H1 (cell line): Measurements from ENCODE around the gene AREG. TPM values are rescaled to one million over a fixed set of nuclear protein-coding genes. Genes with fewer than 3 reads are reported as not detected.

ENCODE experiments used
- polyA plus RNA-seq, 7 experiments: library from polyadenylated mRNA; depleted of rRNA in 3 of 7; stranded (reverse) in 5 of 7; unstranded in 2 of 7; fragments of >200 nt in 5 of 7; fragments of 200-250 nt in 2 of 7; gene quantifications; 1 replicate in 5 of 7; 2 replicates in 1 of 7; 4 replicates in 1 of 7; pipeline versions ENCODE4 v1.2.1 to v1.2.3, GENCODE V29; 2011 to 2013; ENCODE audit warnings: missing spikeins in 2 of 7, mixed read lengths in 2 of 7
- total RNA-seq: library from RNA; stranded (reverse); fragmentation: NEBNext Ultra II Directional; extraction: Animal tissue kit (Norgen Biotek cat#: 25700); gene quantifications from 2 replicates; pipeline ENCODE4 v1.2.1, GENCODE V29; 2021
- TF ChIP-seq, protein P1 (sequence below), 3 experiments: IDR thresholded peaks; 1 replicate in 2 of 3; 2 replicates in 1 of 3; pipeline versions ENCODE4 v1.5.1 to v1.6.1; 2011; ENCODE audit warnings: low read length in 3 of 3, mild to moderate bottlenecking in 3 of 3, inconsistent platforms in 2 of 3, low read depth in 1 of 3, moderate library complexity in 1 of 3; ENCODE audit not compliant: insufficient read depth in 1 of 3; ENCODE audit errors: control extremely low read depth in 1 of 3
- TF ChIP-seq, protein P2 (sequence below): IDR thresholded peaks from 2 replicates; pipeline ENCODE4 v1.6.1; 2012; ENCODE audit warnings: low read length, inconsistent platforms

The AREG gene
- total and polyA plus RNA-seq, 2 of the 8 experiments (the other 6 are each of a cell fraction or from before 2014, with no cell fraction given) = not detected

DNA sequence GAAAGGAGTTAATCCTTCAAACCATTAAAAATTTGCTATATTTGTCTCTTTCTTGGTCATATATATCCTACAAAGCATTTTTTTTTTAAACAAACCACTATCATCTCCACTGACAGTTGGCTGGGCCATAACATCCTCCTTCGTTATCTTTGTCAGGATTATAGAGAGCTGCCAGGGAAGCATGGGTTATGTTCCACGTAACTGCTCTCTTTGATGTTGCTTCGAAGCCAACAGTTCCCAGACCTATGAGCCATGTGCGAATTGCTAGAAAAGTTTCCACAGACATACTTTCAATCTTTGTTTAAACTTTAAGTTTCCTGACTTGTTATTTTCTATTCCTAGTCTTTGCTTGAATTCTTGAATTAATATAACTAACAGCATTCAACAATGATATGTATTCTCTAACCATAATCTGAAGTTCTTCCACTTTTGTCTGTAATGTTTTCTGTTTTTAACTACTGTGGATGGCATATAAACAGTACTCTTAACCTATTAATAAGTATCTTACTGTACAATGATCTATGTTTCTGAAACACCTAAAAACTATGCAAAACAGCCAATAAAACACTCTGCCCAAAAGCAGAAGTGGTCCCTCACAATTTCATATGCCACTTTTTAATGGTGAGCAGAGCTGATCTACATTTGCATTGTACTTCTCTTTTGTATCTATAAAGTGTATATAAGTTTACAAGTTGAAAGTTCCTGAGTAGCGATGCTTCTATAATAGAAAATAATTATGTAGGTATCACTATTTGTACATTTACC is 42.1 kb upstream of the AREG start (continued):
- TF ChIP-seq, protein P1, sequence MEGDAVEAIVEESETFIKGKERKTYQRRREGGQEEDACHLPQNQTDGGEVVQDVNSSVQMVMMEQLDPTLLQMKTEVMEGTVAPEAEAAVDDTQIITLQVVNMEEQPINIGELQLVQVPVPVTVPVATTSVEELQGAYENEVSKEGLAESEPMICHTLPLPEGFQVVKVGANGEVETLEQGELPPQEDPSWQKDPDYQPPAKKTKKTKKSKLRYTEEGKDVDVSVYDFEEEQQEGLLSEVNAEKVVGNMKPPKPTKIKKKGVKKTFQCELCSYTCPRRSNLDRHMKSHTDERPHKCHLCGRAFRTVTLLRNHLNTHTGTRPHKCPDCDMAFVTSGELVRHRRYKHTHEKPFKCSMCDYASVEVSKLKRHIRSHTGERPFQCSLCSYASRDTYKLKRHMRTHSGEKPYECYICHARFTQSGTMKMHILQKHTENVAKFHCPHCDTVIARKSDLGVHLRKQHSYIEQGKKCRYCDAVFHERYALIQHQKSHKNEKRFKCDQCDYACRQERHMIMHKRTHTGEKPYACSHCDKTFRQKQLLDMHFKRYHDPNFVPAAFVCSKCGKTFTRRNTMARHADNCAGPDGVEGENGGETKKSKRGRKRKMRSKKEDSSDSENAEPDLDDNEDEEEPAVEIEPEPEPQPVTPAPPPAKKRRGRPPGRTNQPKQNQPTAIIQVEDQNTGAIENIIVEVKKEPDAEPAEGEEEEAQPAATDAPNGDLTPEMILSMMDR (IDR thresholded peaks at IDR 0.05; ENCODE audit: control extremely low read depth in 1 of 3, insufficient read depth in 1 of 3, low read depth in 1 of 3, low read length in 3 of 3) = no peak
- TF ChIP-seq, protein P2, sequence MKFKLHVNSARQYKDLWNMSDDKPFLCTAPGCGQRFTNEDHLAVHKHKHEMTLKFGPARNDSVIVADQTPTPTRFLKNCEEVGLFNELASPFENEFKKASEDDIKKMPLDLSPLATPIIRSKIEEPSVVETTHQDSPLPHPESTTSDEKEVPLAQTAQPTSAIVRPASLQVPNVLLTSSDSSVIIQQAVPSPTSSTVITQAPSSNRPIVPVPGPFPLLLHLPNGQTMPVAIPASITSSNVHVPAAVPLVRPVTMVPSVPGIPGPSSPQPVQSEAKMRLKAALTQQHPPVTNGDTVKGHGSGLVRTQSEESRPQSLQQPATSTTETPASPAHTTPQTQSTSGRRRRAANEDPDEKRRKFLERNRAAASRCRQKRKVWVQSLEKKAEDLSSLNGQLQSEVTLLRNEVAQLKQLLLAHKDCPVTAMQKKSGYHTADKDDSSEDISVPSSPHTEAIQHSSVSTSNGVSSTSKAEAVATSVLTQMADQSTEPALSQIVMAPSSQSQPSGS = no peak
